Fibroblast of peridontal ligament (primary cell): ENCODE results near the gene UMPS.

ENCODE experiments used
- DNase-seq: peaks from one replicate; pipeline ENCODE4 v3.0.0-alpha.2; 2010; ENCODE audit errors: extremely low read depth

UMPS gene

GRCh38 chr3:124763644-124764358 is 33.5 kb downstream of the UMPS start:
- no peak for DNase-seq

GRCh38 chr3:124764746-124765145 is 34.5 kb downstream of the UMPS start:
- no peak for DNase-seq

GRCh38 chr3:124765197-124765840 is 35.1 kb downstream of the UMPS start:
- DNase-seq = no peak

- DNase-seq = no peak
Measured at GRCh38 chr3:124766113-124767095, 36.2 kb downstream of the UMPS start.

GRCh38 chr3:124767264-124767663 is 37.0 kb downstream of the UMPS start:
- no peak for DNase-seq

- DNase-seq = no peak
Measured at GRCh38 chr3:124767691-124768090, 37.4 kb downstream of the UMPS start.

- DNase-seq = no peak
Measured at GRCh38 chr3:124768812-124769211, 38.6 kb downstream of the UMPS start.

- DNase-seq = no peak
Measured at GRCh38 chr3:124769462-124769861, 39.2 kb downstream of the UMPS start.

GRCh38 chr3:124770336-124771082 is 40.3 kb downstream of the UMPS start:
- peak; percentile 34 for DNase-seq

GRCh38 chr3:124771083-124771445 is 40.8 kb downstream of the UMPS start:
- DNase-seq = no peak

GRCh38 chr3:124772081-124772831 is 42.0 kb downstream of the UMPS start:
- DNase-seq = peak; percentile 55

- DNase-seq = no peak
Measured at GRCh38 chr3:124773351-124774326, 43.4 kb downstream of the UMPS start.

- DNase-seq = peak; percentile 82
Measured at GRCh38 chr3:124774327-124774718, 44.1 kb downstream of the UMPS start.

GRCh38 chr3:124774841-124775402 is 44.7 kb downstream of the UMPS start:
- no peak for DNase-seq

- DNase-seq = no peak
Measured at GRCh38 chr3:124775877-124776276, 45.6 kb downstream of the UMPS start.

GRCh38 chr3:124776856-124777255 is 46.6 kb downstream of the UMPS start:
- no peak for DNase-seq

GRCh38 chr3:124777762-124778470 is 47.7 kb downstream of the UMPS start:
- no peak for DNase-seq

GRCh38 chr3:124779116-124779515 is 48.9 kb downstream of the UMPS start:
- no peak for DNase-seq

- no peak for DNase-seq
Measured at GRCh38 chr3:124779751-124780191, 49.5 kb downstream of the UMPS start.
